PC-9 (cell line): ENCODE data around the gene ADPRM.

ENCODE experiments used
- CTCF ChIP-seq: fragments of 200-600 bp; sonication (generic); conservative IDR thresholded peaks from 2 replicates; pipeline ENCODE4 v1.6.1; 2017; ENCODE audit warnings: mixed run types, antibody characterized with exemption, mild to moderate bottlenecking, moderate library complexity
- EZH2 ChIP-seq: fragments of 200-600 bp; sonication (generic); IDR thresholded peaks from 2 replicates; pipeline ENCODE4 v1.8.0; 2017; ENCODE audit warnings: antibody characterized with exemption, low read depth

DNA sequence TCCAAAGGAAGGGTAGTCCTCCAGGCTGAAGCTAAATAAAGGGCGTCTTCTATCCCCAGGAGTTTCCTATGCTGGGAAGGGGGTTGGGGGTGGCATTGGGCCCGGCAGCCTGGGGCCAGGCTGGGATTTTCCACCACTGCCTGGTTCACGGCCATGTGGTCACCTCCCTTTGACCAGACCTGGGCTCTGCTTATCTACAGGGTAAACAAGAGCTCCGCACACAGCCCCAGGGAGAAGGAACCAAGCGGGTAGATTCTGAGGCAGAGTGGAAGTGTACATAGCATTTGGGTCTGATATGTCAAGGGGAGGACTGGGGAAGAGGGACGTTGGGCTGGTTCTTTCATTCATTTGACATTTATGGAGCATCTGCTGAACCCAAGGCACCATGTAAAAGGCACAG, 59.7 kb downstream of the ADPRM start:
- TF ChIP-seq CTCF (no peak), EZH2 (no peak)
